HG02763 (cell line): ENCODE measurements around the gene GNAI1.

ENCODE experiments used
- ATAC-seq: cut with Tn5 transposase; IDR thresholded peaks from one replicate; pipeline ENCODE4 v1.9.1; 2021; ENCODE audit warnings: mild to moderate bottlenecking, moderate library complexity; ENCODE audit not compliant: unreplicated experiment

Gene GNAI1

DNA sequence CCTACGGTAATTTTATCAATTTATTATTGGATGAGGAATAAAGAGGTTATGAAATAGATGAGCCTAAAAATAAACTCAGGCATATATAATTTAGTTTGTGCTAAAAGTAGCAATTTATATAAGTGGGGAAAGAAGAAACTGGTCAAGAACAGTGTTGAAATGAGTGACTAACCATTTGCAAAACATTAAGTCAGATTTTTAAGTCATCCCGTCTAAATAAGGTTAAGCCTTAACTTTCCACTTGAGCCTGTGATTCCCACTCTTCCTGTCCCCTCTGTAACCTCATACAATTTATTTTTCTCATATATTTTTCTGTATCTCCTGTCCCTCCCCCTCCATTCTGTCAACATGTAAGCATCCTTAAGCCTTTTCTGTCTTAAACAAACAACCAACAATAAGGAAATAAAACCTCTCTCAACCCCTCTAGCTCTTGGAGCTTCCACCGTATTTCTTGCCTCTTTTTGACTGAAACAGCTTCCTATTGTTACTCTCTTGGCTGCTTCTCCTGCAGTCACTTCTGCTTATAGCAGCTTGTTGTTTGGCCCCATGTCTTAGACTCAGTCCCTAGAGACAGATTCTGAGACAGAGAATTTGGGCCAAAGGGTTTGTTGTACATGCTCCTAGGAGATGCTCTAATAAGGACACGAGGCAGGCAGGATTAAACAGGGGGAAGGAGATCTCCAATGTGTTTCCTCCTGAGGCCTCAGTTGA lies 109.7 kb downstream of the GNAI1 start:
- ATAC-seq: no peak

DNA sequence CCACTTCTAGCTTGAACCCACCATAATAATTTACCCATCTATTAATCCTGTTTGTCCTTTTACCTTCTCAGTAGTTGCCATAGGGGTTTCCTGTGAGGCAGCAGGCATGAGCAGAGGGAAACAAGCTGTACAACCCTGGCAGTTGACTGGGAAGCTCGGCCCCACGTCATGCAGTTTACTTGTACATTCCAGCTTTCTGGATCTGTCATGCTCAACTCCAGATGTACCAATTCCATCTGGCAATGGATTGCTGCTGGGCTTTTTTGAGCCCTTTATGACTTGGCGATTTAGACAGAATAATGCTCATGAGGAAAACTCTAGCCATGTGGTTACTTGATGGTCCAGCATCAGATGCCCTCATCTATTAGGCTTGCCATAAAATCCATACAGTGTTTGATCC lies 112.5 kb downstream of the GNAI1 start:
- no peak for ATAC-seq

DNA sequence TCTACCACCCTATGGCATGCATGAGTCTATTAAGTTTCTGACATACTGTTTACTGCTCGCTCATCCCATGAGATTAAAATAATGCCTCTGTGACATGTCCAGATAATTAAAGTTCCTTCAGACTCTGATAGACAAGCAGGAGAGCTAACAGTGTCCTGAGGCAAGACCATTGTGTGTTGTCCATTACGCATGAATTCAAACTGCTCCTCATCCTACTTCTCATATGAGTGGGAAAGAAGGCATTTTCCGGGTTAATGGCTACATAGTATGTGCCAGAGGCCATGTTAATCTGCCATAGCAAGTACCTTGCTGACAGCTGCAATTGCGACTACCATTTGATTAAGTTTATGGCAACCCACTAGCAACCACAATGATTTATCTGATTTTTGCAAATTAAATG lies 113.3 kb downstream of the GNAI1 start:
- ATAC-seq: no peak

DNA sequence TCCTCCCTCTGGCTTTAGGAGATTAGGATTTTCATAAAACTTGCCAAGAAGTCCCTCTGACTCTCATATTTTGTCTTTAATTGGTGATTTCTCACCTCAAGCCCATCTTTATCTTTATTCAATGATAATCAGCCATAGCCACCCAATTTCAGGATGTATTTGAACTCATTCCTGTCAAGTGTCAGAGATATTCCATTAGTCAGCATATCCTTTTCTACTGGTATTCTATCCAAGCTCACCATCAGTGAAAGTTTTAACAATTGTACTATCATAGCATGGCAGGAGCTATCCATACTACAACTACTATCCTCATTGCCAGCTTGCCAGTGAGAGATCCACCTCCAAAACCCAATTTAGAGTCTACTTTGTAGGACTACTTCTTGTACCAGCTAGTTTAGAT lies 114.6 kb downstream of the GNAI1 start:
- no peak for ATAC-seq

DNA sequence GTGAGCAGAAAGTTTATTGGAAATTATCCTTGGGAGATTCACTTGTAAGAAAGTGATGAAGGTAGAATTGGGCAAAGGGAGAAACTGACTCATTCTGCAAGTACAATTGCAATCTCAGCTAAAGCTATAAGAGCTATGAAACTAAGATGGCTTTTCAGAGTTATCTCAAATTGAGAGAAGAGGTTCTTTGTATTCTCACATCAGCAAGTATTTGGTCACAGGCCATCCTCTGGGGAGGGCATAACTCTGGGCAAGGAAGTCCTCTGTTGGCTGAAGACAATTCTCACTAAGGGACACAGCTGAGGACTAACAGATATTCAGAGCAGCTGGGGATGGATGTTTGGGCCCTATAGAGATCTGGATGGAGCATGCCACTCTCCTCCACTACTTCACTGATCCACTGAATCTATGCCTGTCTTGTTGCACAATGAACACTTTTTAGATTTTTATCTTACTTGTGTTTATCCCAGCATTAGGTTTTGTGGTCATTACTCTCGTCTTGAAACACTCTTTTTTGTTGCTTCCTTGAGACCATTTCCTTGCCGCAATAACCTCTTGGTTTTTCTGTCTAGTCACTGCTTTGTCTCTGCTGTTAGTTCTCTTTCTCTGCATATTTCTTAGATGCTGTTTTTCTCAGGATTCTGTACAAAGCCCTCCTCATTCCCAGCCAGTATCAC lies 115.1 kb downstream of the GNAI1 start:
- ATAC-seq: no peak

DNA sequence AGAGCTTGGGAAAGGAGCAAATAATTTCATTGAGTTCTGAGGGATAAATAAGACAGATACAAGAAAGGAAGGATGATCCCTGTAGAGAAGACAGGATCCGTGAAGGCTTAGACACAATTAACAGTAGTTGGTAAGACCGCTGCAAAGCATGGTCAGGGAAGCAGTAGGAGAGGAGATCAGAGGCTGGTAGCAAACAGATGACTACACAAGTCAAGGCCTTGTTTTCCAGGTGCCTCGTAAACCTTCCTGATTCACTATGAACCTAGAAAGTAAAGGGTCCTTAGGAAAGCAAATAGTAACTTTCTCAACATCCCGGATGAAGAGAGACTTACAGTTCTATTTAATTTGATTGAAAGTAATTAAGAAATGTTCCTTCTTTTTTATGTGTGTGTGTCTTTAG lies 118.6 kb downstream of the GNAI1 start:
- no peak for ATAC-seq

DNA sequence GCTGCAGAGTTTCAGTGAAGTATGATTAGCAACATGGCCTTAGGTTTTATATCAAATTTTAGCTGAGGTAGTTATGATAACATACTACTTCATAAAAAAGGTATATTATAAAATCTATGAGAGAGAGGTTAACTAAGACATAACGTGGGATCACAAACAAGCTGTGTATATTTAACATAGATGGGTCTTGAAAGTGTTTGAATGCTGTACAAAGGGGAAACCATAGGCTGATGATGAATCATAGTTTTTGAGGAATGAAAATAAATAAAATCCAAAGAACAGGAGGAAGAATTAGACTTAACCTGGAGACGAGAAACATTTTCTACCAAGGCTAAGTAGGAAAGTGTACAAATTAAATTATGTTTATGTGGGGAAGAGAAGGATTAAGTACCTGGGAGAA lies 119.0 kb downstream of the GNAI1 start:
- no peak for ATAC-seq

DNA sequence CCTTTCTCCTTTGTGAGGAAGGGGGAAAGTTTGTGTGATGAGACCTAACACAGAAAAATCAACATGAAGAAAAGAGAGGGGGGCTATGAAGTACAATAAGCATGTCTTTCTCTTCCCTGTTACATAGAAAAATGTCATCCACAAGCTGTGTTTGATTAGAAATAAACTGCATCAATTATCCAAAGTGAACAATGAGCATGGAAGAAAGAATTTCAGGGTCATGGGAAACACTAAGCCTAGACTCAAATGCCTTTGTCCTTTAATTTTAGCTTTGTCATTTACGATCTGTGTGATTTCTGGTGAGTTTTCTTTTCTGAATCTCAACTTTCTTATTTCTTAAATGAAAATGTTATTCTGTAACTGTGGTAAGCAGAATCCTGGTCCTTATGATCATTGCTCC lies 121.0 kb downstream of the GNAI1 start:
- no peak for ATAC-seq

DNA sequence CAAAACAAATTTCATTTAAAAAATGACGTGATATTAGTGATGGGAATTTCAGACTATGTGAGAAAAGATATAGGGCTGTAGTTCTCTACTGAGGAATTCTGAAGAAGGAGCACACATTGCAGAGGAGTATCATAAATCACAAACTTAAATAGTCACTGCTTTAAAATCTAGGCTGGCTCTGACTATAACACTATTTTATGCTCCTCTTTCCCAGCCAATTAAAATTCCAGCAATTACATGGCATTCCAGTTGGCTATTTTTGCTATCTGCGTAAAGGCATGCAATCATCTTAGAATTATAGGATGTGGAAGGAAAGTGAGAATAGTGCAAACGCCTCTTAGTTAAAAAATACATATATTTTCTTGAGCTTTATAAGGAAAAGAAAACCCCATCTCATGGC lies 123.1 kb downstream of the GNAI1 start:
- ATAC-seq: no peak

DNA sequence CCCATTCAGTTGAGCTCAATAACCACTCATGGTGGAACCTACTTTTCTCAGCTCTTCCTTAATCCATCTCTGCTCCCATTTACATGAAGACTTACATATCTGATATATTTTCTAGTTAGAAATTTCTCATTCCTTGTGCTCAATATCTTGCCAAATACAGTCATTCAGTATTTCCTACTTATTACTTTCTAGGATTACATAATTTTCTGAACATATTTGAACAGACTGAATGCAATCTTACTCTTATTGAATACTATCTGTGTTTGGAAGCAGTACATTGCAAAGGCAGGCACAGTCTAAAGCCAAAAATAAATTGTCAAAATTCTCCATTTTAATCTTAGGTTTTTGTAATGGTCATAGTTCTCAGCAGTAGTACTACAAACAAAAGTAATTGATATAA lies 126.0 kb downstream of the GNAI1 start:
- ATAC-seq: no peak

DNA sequence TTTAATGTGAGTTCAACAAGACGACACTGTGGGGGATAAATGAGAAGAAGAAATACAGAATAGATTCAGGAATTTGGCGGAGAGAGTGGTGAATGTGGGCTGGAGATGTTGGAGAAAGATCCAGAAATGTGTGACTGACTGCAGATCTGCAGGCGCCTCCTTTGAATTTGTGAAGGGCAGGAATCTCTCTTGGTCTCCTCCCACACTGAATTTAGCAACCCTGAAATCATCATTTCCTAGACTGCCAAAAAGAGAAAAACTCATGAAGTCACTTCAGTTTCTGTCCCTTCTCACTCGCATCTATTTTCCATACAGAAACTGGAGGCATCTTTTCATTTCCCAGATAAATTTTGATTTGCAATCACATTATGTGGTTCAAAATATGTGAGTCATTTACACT lies 128.7 kb downstream of the GNAI1 start:
- no peak for ATAC-seq

DNA sequence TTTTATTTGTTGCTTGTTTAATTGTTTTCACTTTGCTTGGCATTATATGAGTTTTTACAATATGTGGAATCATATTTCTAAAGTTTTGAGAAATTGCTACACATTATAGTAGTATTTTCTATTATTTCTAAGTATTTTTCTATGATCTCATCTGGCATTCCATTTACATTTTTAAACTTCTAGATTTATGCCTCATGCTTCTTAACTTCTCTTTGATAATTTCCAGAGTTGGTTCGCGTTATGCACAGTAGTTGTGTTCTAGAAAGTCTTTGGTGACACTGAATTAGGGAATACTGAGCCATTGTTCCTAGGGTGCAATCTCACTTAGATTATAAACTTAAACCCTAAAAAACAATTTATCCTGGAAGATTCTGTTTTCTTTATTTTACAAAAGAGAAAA lies 129.2 kb downstream of the GNAI1 start:
- no peak for ATAC-seq

DNA sequence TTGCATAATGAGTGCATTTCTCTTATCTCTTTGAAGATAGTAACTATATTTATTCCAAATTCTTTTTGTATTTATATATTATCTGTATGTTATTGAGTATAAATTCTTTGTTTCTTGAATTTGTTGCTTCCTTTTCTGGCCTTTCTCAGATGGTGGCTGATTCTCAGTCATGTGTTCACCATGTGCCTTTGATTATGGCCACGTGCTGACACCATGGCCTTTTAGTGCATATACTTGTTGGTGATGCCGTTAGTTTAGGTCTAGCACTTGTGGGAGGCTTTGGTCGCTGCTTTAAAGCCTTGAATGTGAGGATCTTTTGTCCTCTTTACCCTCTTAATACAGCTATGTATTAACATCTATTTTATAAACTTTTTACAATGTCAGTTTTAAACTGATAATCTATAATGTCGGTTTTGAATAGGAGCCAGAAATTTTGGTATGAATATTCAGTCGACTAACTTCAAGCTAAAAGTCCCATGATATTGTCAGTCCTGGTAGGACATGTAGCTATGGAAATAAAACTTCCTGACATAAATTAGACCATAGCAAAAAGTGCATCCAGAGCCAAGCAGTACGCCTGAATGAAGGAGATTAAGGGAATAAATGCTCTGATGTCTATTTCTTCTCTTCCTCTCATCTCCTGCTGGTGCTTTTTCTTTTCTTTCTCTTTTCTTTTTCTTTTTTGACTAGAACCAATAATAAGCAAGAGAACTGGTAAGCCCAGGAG lies 130.3 kb downstream of the GNAI1 start:
- ATAC-seq: no peak

DNA sequence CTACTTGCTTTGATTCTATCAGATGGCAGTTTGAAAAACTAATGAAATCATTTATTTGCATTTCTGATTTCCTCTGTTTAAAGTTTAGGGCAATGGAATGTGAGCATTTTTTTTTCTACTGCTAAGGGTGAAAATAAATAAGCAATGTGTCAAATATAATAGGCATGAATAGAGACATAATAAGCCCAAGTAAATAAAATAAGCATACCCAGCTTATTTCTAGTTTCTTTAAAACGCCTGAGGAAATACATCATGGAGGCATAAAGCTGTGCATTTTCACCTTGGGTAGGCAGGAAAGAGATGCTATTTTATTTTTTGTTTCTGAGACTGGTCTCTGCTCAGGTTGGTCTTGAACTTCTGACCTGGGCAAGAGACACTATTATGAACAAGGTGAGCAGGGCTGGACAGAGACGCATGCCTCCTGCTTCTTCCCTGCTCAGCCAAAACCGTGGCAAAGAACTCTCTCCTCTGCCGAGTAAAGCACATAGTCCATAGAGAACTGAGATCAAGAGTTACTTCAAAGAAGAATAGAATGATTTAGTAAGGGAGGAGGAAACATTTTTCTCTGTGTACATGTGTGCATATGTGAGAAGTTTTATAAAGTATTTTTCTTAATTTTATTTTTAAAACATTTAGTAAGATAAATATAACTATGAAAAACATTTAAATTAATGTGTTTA lies 138.1 kb downstream of the GNAI1 start:
- ATAC-seq: no peak

DNA sequence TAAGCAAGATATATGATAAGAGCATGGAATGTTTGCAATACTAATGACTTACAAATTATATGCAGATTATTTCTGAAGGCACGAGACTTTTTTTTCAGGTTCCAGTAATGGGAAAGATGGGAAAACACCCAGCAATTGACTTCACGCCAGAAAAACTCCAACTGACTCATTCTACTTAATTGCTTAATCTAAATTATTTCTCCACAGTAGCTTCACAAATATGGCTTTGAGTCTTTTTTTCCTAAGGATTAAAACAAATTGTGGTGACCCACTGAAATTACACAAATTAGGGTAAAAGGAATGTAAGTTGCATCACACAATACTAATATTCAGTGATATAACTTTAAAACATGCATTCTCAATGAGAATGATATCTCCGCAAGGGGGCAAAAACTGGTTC lies 138.7 kb downstream of the GNAI1 start:
- no peak for ATAC-seq

DNA sequence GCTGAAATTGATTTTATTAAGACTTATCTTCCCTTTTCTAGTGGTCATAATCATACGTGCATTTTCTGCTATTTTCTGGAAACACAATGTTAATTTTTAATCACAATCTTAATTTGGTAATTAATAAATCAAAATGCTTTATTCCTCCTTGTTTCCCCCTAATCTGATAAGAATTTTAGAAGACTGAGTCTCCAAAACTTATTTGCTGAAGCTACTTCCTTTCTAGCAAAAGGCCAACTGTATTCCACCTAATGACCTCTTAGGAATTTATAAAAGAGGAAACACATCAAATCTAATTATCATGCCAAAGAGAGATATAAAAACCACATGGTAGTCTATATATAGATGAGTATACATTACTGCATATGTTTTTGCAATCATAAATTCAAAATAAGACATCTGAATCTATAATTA lies 140.6 kb downstream of the GNAI1 start:
- ATAC-seq: no peak
